H1 (cell line): ENCODE data around the gene BRD8. TPM values are rescaled to one million over a fixed set of nuclear protein-coding genes. Genes with fewer than 3 reads are reported as not detected.

ENCODE experiments used
- CTCF ChIA-PET: fragments of 300-600 bp; sonication (Branson Sonifier 250); formaldehyde crosslinking; loops from one replicate; lab custom pipeline; 2021; ENCODE audit not compliant: partially characterized antibody; lab: Charles Lee
- POLR2A ChIA-PET: fragments of 300-600 bp; sonication (Branson Sonifier 250); formaldehyde crosslinking; loops from one replicate; lab custom pipeline; 2021; ENCODE audit warnings: inconsistent platforms; ENCODE audit not compliant: partially characterized antibody; lab: Charles Lee
- DNase-seq, 2 experiments: peaks; one replicate each; pipeline versions ENCODE4 v3.0.0 to v3.0.0-alpha.2; 2010 to 2022; ENCODE audit warnings: low spot score in 2 of 2, low read depth in 1 of 2, mixed read lengths in 1 of 2
- FAIRE-seq: peaks from 2 replicates; lab custom pipeline; 2011; peaks lifted over from hg19 to GRCh38; lab: Jason Lieb, UNC
- H2AFZ ChIP-seq: 2 replicates; pipeline ENCODE4 v1.8.1; 2012; ENCODE audit warnings: low read length, inconsistent platforms
- H2AK5ac ChIP-seq: 2 replicates; pipeline ENCODE4 v1.6.1; 2013; ENCODE audit warnings: low read depth, low read length
- H2BK120ac ChIP-seq: replicated peaks from 2 replicates; pipeline ENCODE3; 2013; ENCODE audit warnings: low read depth, low read length, inconsistent platforms
- H2BK12ac ChIP-seq: 2 replicates; pipeline ENCODE4 v1.6.1; 2013; ENCODE audit warnings: low read depth, low read length
- H2BK15ac ChIP-seq: 2 replicates; pipeline ENCODE4 v1.6.1; 2013; ENCODE audit warnings: low read length
- H2BK20ac ChIP-seq: 2 replicates; pipeline ENCODE4 v1.6.1; 2013; ENCODE audit warnings: low read length
- H2BK5ac ChIP-seq: 2 replicates; pipeline ENCODE4 v1.6.1; 2013; ENCODE audit warnings: low read depth, low read length
- H3K14ac ChIP-seq: 2 replicates; pipeline ENCODE4 v1.6.1; 2013; ENCODE audit warnings: inconsistent platforms; ENCODE audit not compliant: insufficient read length
- H3K18ac ChIP-seq: 2 replicates; pipeline ENCODE4 v1.6.1; 2013; ENCODE audit warnings: low read length; ENCODE audit errors: extremely low read depth
- H3K23ac ChIP-seq: 2 replicates; pipeline ENCODE4 v1.6.1; 2013; ENCODE audit warnings: inconsistent platforms; ENCODE audit not compliant: insufficient read length
- H3K23me2 ChIP-seq: 2 replicates; pipeline ENCODE4 v1.6.1; 2013; ENCODE audit warnings: low read depth, low read length
- H3K27ac ChIP-seq: 2 replicates; pipeline ENCODE4 v1.6.1; 2011; ENCODE audit warnings: low read depth, low read length, inconsistent platforms
- H3K27me3 ChIP-seq, 4 experiments: replicated peaks in 1 of 4; 1 replicate in 1 of 4; 2 replicates in 3 of 4; pipeline versions ENCODE4 v1.6.1 to v1.8.1; 2011 to 2013; ENCODE audit warnings: low read length in 3 of 4, mild to moderate bottlenecking in 3 of 4, inconsistent platforms in 2 of 4, mixed read lengths in 2 of 4, moderate library complexity in 1 of 4; ENCODE audit not compliant: control insufficient read depth in 3 of 4, insufficient read depth in 3 of 4; ENCODE audit errors: extremely low read depth in 1 of 4
- H3K36me3 ChIP-seq, 4 experiments: 2 replicates each; pipeline versions ENCODE4 v1.6.1 to v1.8.1; 2011 to 2013; ENCODE audit warnings: mild to moderate bottlenecking in 4 of 4, low read length in 3 of 4, moderate library complexity in 2 of 4, control low read depth in 1 of 4, inconsistent platforms in 1 of 4; ENCODE audit not compliant: insufficient read depth in 4 of 4, control insufficient read depth in 2 of 4
- H3K4ac ChIP-seq: replicated peaks from 2 replicates; pipeline ENCODE3; 2013; ENCODE audit warnings: low read length, low read depth, mixed read lengths, inconsistent platforms; ENCODE audit not compliant: insufficient read length
- H3K4me1 ChIP-seq, 4 experiments: replicated peaks in 1 of 4; 1 replicate in 1 of 4; 2 replicates in 3 of 4; pipeline versions ENCODE4 v1.6.1 to v1.8.1; 2011 to 2013; ENCODE audit warnings: low read length in 3 of 4, inconsistent platforms in 2 of 4, mixed read lengths in 1 of 4; ENCODE audit not compliant: insufficient read depth in 4 of 4, control insufficient read depth in 3 of 4
- H3K4me2 ChIP-seq, 2 experiments: 2 replicates each; pipeline versions ENCODE4 v1.6.1 to v1.8.1; 2011 to 2013; ENCODE audit warnings: low read depth in 2 of 2, low read length in 2 of 2, control low read depth in 1 of 2, inconsistent platforms in 1 of 2, mild to moderate bottlenecking in 1 of 2; ENCODE audit not compliant: insufficient read depth in 1 of 2
- H3K4me3 ChIP-seq, 4 experiments: fragments of 200-600, 300-600 bp in 1 of 4; sonication (generic), shearing (Covaris generic), sonication (Bioruptor Twin) in 1 of 4; 2 replicates each; pipeline versions ENCODE4 v1.5.1 to v1.8.1; 2011 to 2016; ENCODE audit warnings: low read length in 4 of 4, low read depth in 3 of 4, control low read depth in 2 of 4, inconsistent platforms in 2 of 4, mild to moderate bottlenecking in 2 of 4, mixed read lengths in 1 of 4, moderate library complexity in 1 of 4; ENCODE audit not compliant: insufficient read depth in 2 of 4; ENCODE audit errors: extremely low read depth in 1 of 4
- H3K56ac ChIP-seq: replicated peaks from 2 replicates; pipeline ENCODE3; 2013; ENCODE audit warnings: low read depth, mild to moderate bottlenecking, mixed read lengths, low read length, inconsistent platforms; ENCODE audit not compliant: insufficient read length
- H3K79me1 ChIP-seq: 2 replicates; pipeline ENCODE4 v1.6.1; 2013; ENCODE audit warnings: low read depth, low read length, control low read depth
- H3K79me2 ChIP-seq, 2 experiments: 2 replicates each; pipeline versions ENCODE4 v1.6.1 to v1.8.1; 2012 to 2013; ENCODE audit warnings: low read length in 2 of 2, mild to moderate bottlenecking in 2 of 2, inconsistent platforms in 1 of 2; ENCODE audit not compliant: insufficient read depth in 2 of 2, control insufficient read depth in 1 of 2
- H3K9ac ChIP-seq, 4 experiments: replicated peaks in 1 of 4; 1 replicate in 1 of 4; 2 replicates in 3 of 4; pipeline versions ENCODE4 v1.6.1 to v1.8.1; 2011 to 2013; ENCODE audit warnings: low read depth in 3 of 4, low read length in 3 of 4, control low read depth in 2 of 4, mild to moderate bottlenecking in 2 of 4, moderate library complexity in 2 of 4, inconsistent platforms in 1 of 4; ENCODE audit errors: extremely low read depth in 1 of 4
- H3K9me3 ChIP-seq, 2 experiments: 2 replicates each; pipeline versions ENCODE4 v1.6.1 to v1.8.1; 2012 to 2013; ENCODE audit warnings: mild to moderate bottlenecking in 2 of 2, moderate library complexity in 2 of 2, control low read depth in 1 of 2, inconsistent platforms in 1 of 2, low read depth in 1 of 2, low read length in 1 of 2, mixed read lengths in 1 of 2; ENCODE audit not compliant: insufficient read depth in 2 of 2
- H4K20me1 ChIP-seq, 2 experiments: replicated peaks in 1 of 2; 2 replicates each; pipeline versions ENCODE3 to v1.8.1; 2011 to 2013; ENCODE audit warnings: inconsistent platforms in 2 of 2, low read length in 2 of 2, mild to moderate bottlenecking in 1 of 2; ENCODE audit not compliant: insufficient read depth in 2 of 2, control insufficient read depth in 1 of 2
- H4K5ac ChIP-seq: 2 replicates; pipeline ENCODE4 v1.6.1; 2013; ENCODE audit warnings: low read length, low read depth, mixed read lengths, inconsistent platforms; ENCODE audit not compliant: insufficient read length
- H4K8ac ChIP-seq: 2 replicates; pipeline ENCODE4 v1.8.0; 2013; ENCODE audit warnings: mild to moderate bottlenecking, moderate library complexity, low read length, inconsistent platforms; ENCODE audit not compliant: insufficient read depth; ENCODE audit errors: extremely low read depth
- H4K91ac ChIP-seq: replicated peaks from 2 replicates; pipeline ENCODE3; 2013; ENCODE audit warnings: low read length, mixed read lengths, inconsistent platforms; ENCODE audit not compliant: insufficient read length
- BCL11A ChIP-seq, 2 experiments: IDR thresholded peaks; one replicate each; pipeline ENCODE4 v1.6.1; 2011; ENCODE audit warnings: low read depth in 2 of 2, low read length in 2 of 2, mild to moderate bottlenecking in 2 of 2
- FOSL1 ChIP-seq: IDR thresholded peaks from 2 replicates; pipeline ENCODE4 v1.6.1; 2011; ENCODE audit warnings: mild to moderate bottlenecking, low read depth, low read length, moderate library complexity; ENCODE audit not compliant: insufficient read depth
- JUN ChIP-seq: IDR thresholded peaks from 2 replicates; pipeline ENCODE4 v1.6.1; 2011; ENCODE audit warnings: low read depth, mild to moderate bottlenecking, improper control_type of control experiment, low read length
- KDM1A ChIP-seq: fragments of 200-600, 300-600 bp; sonication (generic); IDR thresholded peaks from 2 replicates; pipeline ENCODE4 v1.7.1; 2016; ENCODE audit warnings: mild to moderate bottlenecking, low read length, borderline replicate concordance
- RAD21 ChIP-seq, 2 experiments: IDR thresholded peaks in 1 of 2; conservative IDR thresholded peaks in 1 of 2; 2 replicates each; pipeline ENCODE4 v1.6.1; 2011; ENCODE audit warnings: low read depth in 2 of 2, low read length in 2 of 2, improper control_type of control experiment in 1 of 2, inconsistent platforms in 1 of 2, mild to moderate bottlenecking in 1 of 2, moderate library complexity in 1 of 2
- TAF1 ChIP-seq: IDR thresholded peaks from 2 replicates; pipeline ENCODE4 v1.6.1; 2011; ENCODE audit warnings: mild to moderate bottlenecking, low read depth, low read length
- ZNF274 ChIP-seq: IDR thresholded peaks from 2 replicates; pipeline ENCODE4 v1.7.0; 2012; ENCODE audit warnings: low read length, borderline replicate concordance; ENCODE audit errors: extremely low read depth
- WGBS, 2 experiments: shearing (Covaris generic) in 1 of 2; methylation state at CpG; one replicate each; pipeline versions ENCODE4 v1.1.6 to v1.1.7; 2013 to 2015; ENCODE audit warnings: low lambda C conversion rate in 2 of 2, mixed read lengths in 2 of 2, inconsistent platforms in 1 of 2, low coverage in 1 of 2, missing lambda C conversion rate in 1 of 2; ENCODE audit not compliant: insufficient replicate concordance in 2 of 2, insufficient coverage in 1 of 2, insufficient read length in 1 of 2; ENCODE audit errors: extremely low coverage in 1 of 2, missing lambda C conversion rate in 1 of 2; 5-methylcytosine and 5-hydroxymethylcytosine counted together
- polyA plus RNA-seq, 7 experiments: library from polyadenylated mRNA; depleted of rRNA in 3 of 7; stranded (reverse) in 5 of 7; unstranded in 2 of 7; fragments of >200 nt in 5 of 7; fragments of 200-250 nt in 2 of 7; gene quantifications; 1 replicate in 5 of 7; 2 replicates in 1 of 7; 4 replicates in 1 of 7; pipeline versions ENCODE4 v1.2.1 to v1.2.3, GENCODE V29; 2011 to 2013; ENCODE audit warnings: missing spikeins in 2 of 7, mixed read lengths in 2 of 7
- total RNA-seq: library from RNA; stranded (reverse); fragmentation: NEBNext Ultra II Directional; extraction: Animal tissue kit (Norgen Biotek cat#: 25700); gene quantifications from 2 replicates; pipeline ENCODE4 v1.2.1, GENCODE V29; 2021
- TF ChIP-seq, protein P1 (sequence below): IDR thresholded peaks from 2 replicates; pipeline ENCODE4 v1.6.1; 2012; ENCODE audit warnings: inconsistent platforms

The BRD8 gene
- total and polyA plus RNA-seq, 2 of the 8 experiments (the other 6 are each of a cell fraction or from before 2014, with no cell fraction given) = 37.8 to 75.8 TPM

GRCh38 chr5:138102454-138103318 is 75.7 kb downstream of the BRD8 start:
- H3K27ac ChIP-seq = no peak overlapping the region
- no peak overlapping the region for H4K91ac ChIP-seq
- H3K27me3 ChIP-seq = peaks cover 7 to 23% (median 9%) of the 10 kb centered on the region in 4 experiments
- no peak overlapping the region for H3K18ac ChIP-seq
- CTCF ChIA-PET = interaction anchor here (0.8 to 3.7 kb wide), 10 partner anchors 11 to 66 kb away, joined by 3 to 23 read pairs (median 8); partner anchors contain the start of gene WNT8A
- no peak overlapping the region for H2AFZ ChIP-seq
- no peak overlapping the region for H2BK120ac ChIP-seq
- peak overlapping the region; percentile 41; the same call in 1 of the 2 replicates for H2BK12ac ChIP-seq
- H3K4ac ChIP-seq = no peak overlapping the region
- peaks cover 0 to 9% (median 3%) of the 10 kb centered on the region in 4 experiments; a peak in 3 of 7 replicates for H3K4me1 ChIP-seq
- H3K9ac ChIP-seq = no peak overlapping the region
- no peak overlapping the region for H4K5ac ChIP-seq
- H3K23ac ChIP-seq = no peak overlapping the region
- no peak overlapping the region for H2BK5ac ChIP-seq
- H3K14ac ChIP-seq = no peak overlapping the region
- H3K79me2 ChIP-seq = no peaks in the 10 kb centered on the region
- no peaks in the 10 kb centered on the region for H3K36me3 ChIP-seq
- H2BK15ac ChIP-seq = no peak overlapping the region
- no peak overlapping the region for H2AK5ac ChIP-seq
- H4K20me1 ChIP-seq = no peaks in the 10 kb centered on the region
- H3K9me3 ChIP-seq = no peaks in the 10 kb centered on the region
- DNase-seq (no peak), FAIRE-seq (no peak)
- H3K4me2 ChIP-seq = peak overlapping the region; percentile 32 to 39; a peak in 3 of 4 replicates
- no peak overlapping the region for H3K56ac ChIP-seq
- WGBS, 2 experiments = 46% methylated on average over 7 of the region's 7 CpGs; no CpG with 5 or more reads in 1 of the 2 experiments
- POLR2A ChIA-PET = interaction anchor here (0.7 to 1.0 kb wide), 2 partner anchors 8 to 63 kb away, joined by 3 to 4 read pairs; no protein-coding TSS in a partner anchor
- H3K23me2 ChIP-seq = no peaks in the 10 kb centered on the region
- H3K4me3 ChIP-seq = peak overlapping the region in 2 of 4 experiments; percentile 5 to 11; a peak in 3 of 8 replicates
- no peak overlapping the region for H2BK20ac ChIP-seq
- no peak overlapping the region for H4K8ac ChIP-seq
- TF ChIP-seq JUN (no peak), TAF1 (no peak), KDM1A (no peak), ZNF274 (no peak), RAD21 (IDR thresholded peaks at IDR 0.05 in 1 of 2, conservative IDR thresholded peaks at IDR 0.05 in 1 of 2; ENCODE audit: low read depth in 2 of 2, low read length in 2 of 2) (no peak), FOSL1 (no peak), BCL11A (IDR thresholded peaks at IDR 0.05; ENCODE audit: low read depth in 2 of 2, low read length in 2 of 2) (no peak)
- TF ChIP-seq, protein P1, sequence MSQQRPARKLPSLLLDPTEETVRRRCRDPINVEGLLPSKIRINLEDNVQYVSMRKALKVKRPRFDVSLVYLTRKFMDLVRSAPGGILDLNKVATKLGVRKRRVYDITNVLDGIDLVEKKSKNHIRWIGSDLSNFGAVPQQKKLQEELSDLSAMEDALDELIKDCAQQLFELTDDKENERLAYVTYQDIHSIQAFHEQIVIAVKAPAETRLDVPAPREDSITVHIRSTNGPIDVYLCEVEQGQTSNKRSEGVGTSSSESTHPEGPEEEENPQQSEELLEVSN = no peak
- H3K79me1 ChIP-seq = no peaks in the 10 kb centered on the region
